Measurements from ENCODE around the gene CAMKMT.

Gene CAMKMT

DNA sequence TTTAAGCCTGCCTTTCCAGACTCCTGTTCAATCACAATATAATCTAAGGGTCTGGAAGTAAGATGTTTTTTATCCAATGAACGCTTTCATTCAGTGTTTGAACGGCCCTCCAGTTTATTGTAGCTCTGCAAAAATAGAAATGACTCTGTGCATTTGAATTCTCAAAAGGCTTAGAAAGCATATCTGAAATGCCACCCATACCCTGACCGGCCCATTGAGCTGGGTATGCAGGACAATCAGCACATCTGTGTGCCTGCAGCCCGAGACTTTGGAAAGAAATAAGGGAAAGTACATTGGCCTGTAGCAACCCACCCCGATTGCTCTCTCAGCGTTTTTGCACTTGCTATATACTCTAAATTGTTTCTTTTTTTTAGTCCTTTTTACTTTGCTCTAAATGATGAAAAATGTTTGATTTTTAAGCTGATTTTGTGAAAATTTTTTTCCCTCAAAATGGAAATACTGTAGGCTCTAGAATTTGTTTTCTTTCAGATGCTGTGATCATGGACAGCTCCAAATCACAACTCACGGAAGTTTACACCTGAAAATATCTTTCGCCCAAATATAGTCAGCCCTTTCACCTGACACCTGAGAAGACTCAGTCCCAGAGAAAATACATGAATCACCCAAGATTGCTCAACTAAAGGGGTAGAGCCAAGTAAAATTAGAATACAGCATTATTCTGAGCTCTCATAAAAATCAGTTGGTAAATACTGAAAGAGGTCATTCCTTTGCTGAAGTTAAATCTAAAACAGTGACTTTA, 385.3 kb downstream of the CAMKMT start:
- H3K9me3 ChIP-seq (ENCODE audit: insufficient read depth, low read length): no peaks in the 10 kb centered on the region
- H3K9ac ChIP-seq (ENCODE audit: low read length): no peak overlapping the region
- no peaks in the 10 kb centered on the region for H3K27me3 ChIP-seq (ENCODE audit: low read length)
- H2AFZ ChIP-seq (ENCODE audit: low read depth, low read length, severe bottlenecking): no peak overlapping the region
- H3K79me2 ChIP-seq (ENCODE audit: insufficient read depth, low read length): no peaks in the 10 kb centered on the region
- no peak for TF ChIP-seq EZH2phosphoT487 (conservative IDR thresholded peaks at IDR 0.05; ENCODE audit: low read length)
- TF ChIP-seq, protein P1, sequence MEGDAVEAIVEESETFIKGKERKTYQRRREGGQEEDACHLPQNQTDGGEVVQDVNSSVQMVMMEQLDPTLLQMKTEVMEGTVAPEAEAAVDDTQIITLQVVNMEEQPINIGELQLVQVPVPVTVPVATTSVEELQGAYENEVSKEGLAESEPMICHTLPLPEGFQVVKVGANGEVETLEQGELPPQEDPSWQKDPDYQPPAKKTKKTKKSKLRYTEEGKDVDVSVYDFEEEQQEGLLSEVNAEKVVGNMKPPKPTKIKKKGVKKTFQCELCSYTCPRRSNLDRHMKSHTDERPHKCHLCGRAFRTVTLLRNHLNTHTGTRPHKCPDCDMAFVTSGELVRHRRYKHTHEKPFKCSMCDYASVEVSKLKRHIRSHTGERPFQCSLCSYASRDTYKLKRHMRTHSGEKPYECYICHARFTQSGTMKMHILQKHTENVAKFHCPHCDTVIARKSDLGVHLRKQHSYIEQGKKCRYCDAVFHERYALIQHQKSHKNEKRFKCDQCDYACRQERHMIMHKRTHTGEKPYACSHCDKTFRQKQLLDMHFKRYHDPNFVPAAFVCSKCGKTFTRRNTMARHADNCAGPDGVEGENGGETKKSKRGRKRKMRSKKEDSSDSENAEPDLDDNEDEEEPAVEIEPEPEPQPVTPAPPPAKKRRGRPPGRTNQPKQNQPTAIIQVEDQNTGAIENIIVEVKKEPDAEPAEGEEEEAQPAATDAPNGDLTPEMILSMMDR (IDR thresholded peaks at IDR 0.05; ENCODE audit: insufficient read depth, low read length, poor library complexity, severe bottlenecking): no peak
- no peaks in the 10 kb centered on the region for H3F3A ChIP-seq (ENCODE audit: insufficient read depth)
- H3K4me3 ChIP-seq (ENCODE audit: insufficient read depth, low read length, poor library complexity, severe bottlenecking): no peak overlapping the region
- H3K4me2 ChIP-seq (ENCODE audit: low read depth, low read length, poor library complexity, severe bottlenecking): no peak overlapping the region
- no peaks in the 10 kb centered on the region for H3K36me3 ChIP-seq (ENCODE audit: low read length)
- H4K20me1 ChIP-seq (ENCODE audit: low read depth, low read length): no peaks in the 10 kb centered on the region
- H3K9me2 ChIP-seq (replicated peaks; ENCODE audit: insufficient read depth, low read length): no peaks in the 10 kb centered on the region
- H3K27ac ChIP-seq (ENCODE audit: low read depth, low read length): no peak overlapping the region

- H3K79me2 ChIP-seq (ENCODE audit: insufficient read depth, low read length): no peaks in the 10 kb centered on the region
- H3K27me3 ChIP-seq (ENCODE audit: low read length): no peaks in the 10 kb centered on the region
- no peaks in the 10 kb centered on the region for H3K9me3 ChIP-seq (ENCODE audit: insufficient read depth, low read length)
- TF ChIP-seq, protein P1 (IDR thresholded peaks at IDR 0.05; ENCODE audit: insufficient read depth, low read length, poor library complexity, severe bottlenecking): no peak
- TF ChIP-seq EZH2phosphoT487 (conservative IDR thresholded peaks at IDR 0.05; ENCODE audit: low read length): no peak
- no peak overlapping the region for H2AFZ ChIP-seq (ENCODE audit: low read depth, low read length, severe bottlenecking)
- no peaks in the 10 kb centered on the region for H3K9me2 ChIP-seq (replicated peaks; ENCODE audit: insufficient read depth, low read length)
- H3F3A ChIP-seq (ENCODE audit: insufficient read depth): no peaks in the 10 kb centered on the region
- no peak overlapping the region for H3K4me2 ChIP-seq (ENCODE audit: low read depth, low read length, poor library complexity, severe bottlenecking)
- no peak overlapping the region for H3K27ac ChIP-seq (ENCODE audit: low read depth, low read length)
- no peak overlapping the region for H3K4me3 ChIP-seq (ENCODE audit: insufficient read depth, low read length, poor library complexity, severe bottlenecking)
- no peak overlapping the region for H3K9ac ChIP-seq (ENCODE audit: low read length)
- no peaks in the 10 kb centered on the region for H4K20me1 ChIP-seq (ENCODE audit: low read depth, low read length)
- no peaks in the 10 kb centered on the region for H3K36me3 ChIP-seq (ENCODE audit: low read length)
Measured at GRCh38 chr2:44747794-44748193, 386.0 kb downstream of the CAMKMT start.

DNA sequence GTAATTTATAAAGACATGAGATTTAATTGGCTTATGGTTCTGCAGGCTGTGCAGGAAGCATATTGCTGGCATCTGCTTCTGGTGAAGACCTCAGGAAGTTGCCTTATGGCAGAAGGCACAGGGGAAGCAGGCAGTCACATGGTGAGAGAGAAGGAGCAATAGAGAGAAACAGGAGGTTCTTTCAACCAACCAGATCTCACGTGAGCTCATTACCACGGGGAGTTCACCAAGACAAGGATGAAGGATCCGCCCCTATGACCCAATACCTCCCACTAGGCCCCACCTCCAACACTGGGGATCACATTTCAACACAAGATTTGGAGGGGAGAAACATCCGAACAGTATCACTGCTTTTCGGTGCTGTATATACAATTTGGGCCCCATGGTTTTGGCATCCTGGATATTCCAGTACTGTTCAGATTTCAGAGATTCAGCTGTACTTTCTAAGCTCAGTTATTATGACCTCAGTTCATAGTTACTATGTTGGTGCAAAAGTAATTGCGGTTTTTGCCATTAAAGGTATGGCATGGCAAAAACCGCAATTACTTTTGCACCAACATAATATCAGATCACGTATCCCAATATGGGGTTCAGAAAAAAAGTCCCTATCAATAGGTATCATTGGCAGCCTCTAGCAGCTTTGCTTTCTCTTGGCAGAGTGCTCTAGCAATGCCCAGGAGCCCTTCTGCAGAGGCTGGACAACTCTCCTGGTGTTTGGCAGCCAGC, 390.2 kb downstream of the CAMKMT start:
- Histone ChIP-seq H3K9me2 (replicated peaks; ENCODE audit: insufficient read depth, low read length) (no peaks in the 10 kb centered on the region), H4K20me1 (ENCODE audit: low read depth, low read length) (no peaks in the 10 kb centered on the region), H3K79me2 (ENCODE audit: insufficient read depth, low read length) (no peaks in the 10 kb centered on the region), H3K9me3 (ENCODE audit: insufficient read depth, low read length) (no peaks in the 10 kb centered on the region), H3K27me3 (ENCODE audit: low read length) (no peaks in the 10 kb centered on the region), H2AFZ (ENCODE audit: low read depth, low read length, severe bottlenecking) (no peak overlapping the region), H3K4me3 (ENCODE audit: insufficient read depth, low read length, poor library complexity, severe bottlenecking) (no peak overlapping the region), H3K9ac (ENCODE audit: low read length) (no peak overlapping the region), H3K36me3 (ENCODE audit: low read length) (no peaks in the 10 kb centered on the region), H3K4me2 (ENCODE audit: low read depth, low read length, poor library complexity, severe bottlenecking) (no peak overlapping the region), H3K27ac (ENCODE audit: low read depth, low read length) (no peak overlapping the region), H3F3A (ENCODE audit: insufficient read depth) (no peaks in the 10 kb centered on the region)
- TF ChIP-seq EZH2phosphoT487 (conservative IDR thresholded peaks at IDR 0.05; ENCODE audit: low read length): no peak
- TF ChIP-seq, protein P1 (IDR thresholded peaks at IDR 0.05; ENCODE audit: insufficient read depth, low read length, poor library complexity, severe bottlenecking): no peak
